HL-60 (cell line): ENCODE measurements around the gene PRDM1.

Experiments used
- DNase-seq, 2 experiments: peaks; one replicate each; pipeline ENCODE4 v3.0.0-alpha.2; 2010 to 2020; ENCODE audit warnings: low read depth in 1 of 2, low spot score in 1 of 2
- H3K27ac ChIP-seq: fragments of 250-450 bp; sonication (Bioruptor Pico); replicated peaks from 2 replicates; pipeline ENCODE4 v1.5.1; 2020; ENCODE audit warnings: mild to moderate bottlenecking, moderate library complexity
- H3K27me3 ChIP-seq: fragments of 250-450 bp; sonication (Bioruptor Pico); 2 replicates; pipeline ENCODE4 v1.5.1; 2021; ENCODE audit warnings: mild to moderate bottlenecking, moderate library complexity; ENCODE audit not compliant: insufficient read depth, poor library complexity, severe bottlenecking
- H3K4me3 ChIP-seq: replicated peaks from 2 replicates; pipeline ENCODE4 v1.5.1; 2011; ENCODE audit warnings: mild to moderate bottlenecking, control low read depth, low read length; ENCODE audit not compliant: insufficient read depth
- CTCF ChIP-seq: IDR thresholded peaks from one replicate; pipeline ENCODE4 v1.5.1; 2011; ENCODE audit warnings: low read length, control low read depth, inconsistent platforms; ENCODE audit not compliant: insufficient read depth
- GABPA ChIP-seq: IDR thresholded peaks from 2 replicates; pipeline ENCODE4 v1.6.1; 2012; ENCODE audit warnings: low read depth
- POLR2AphosphoS5 ChIP-seq: IDR thresholded peaks from 2 replicates; pipeline ENCODE4 v1.6.1; 2012; ENCODE audit warnings: low read depth
- SPI1 ChIP-seq: IDR thresholded peaks from 2 replicates; pipeline ENCODE4 v1.6.1; 2012; ENCODE audit warnings: low read depth, mild to moderate bottlenecking, borderline replicate concordance
- TF ChIP-seq, protein P1 (sequence below): IDR thresholded peaks from 2 replicates; pipeline ENCODE4 v1.6.1; 2012; ENCODE audit warnings: low read depth; ENCODE audit not compliant: insufficient replicate concordance

Gene PRDM1

DNA sequence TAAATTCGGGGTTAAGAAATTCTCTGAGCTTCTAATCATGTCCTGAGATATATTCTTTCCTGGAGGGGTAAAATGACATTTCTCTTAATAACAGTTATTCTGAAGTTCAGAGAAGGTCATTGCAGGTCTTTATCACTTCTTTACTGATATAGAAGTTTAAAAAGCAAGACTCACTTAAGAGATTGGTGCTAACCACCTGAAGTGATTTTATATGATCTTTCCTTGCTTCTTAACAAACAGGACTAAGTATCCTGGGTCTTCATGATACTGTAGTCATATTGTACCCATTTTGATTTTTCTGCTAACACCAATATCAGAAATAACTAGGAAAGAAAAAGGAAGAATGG is 39.3 kb upstream of the PRDM1 start:
- Histone ChIP-seq H3K27ac (no peak overlapping the region), H3K27me3 (no peaks in the 10 kb centered on the region), H3K4me3 (no peak overlapping the region)
- TF ChIP-seq POLR2AphosphoS5 (no peak), CTCF (no peak), GABPA (no peak), SPI1 (no peak)
- TF ChIP-seq, protein P1, sequence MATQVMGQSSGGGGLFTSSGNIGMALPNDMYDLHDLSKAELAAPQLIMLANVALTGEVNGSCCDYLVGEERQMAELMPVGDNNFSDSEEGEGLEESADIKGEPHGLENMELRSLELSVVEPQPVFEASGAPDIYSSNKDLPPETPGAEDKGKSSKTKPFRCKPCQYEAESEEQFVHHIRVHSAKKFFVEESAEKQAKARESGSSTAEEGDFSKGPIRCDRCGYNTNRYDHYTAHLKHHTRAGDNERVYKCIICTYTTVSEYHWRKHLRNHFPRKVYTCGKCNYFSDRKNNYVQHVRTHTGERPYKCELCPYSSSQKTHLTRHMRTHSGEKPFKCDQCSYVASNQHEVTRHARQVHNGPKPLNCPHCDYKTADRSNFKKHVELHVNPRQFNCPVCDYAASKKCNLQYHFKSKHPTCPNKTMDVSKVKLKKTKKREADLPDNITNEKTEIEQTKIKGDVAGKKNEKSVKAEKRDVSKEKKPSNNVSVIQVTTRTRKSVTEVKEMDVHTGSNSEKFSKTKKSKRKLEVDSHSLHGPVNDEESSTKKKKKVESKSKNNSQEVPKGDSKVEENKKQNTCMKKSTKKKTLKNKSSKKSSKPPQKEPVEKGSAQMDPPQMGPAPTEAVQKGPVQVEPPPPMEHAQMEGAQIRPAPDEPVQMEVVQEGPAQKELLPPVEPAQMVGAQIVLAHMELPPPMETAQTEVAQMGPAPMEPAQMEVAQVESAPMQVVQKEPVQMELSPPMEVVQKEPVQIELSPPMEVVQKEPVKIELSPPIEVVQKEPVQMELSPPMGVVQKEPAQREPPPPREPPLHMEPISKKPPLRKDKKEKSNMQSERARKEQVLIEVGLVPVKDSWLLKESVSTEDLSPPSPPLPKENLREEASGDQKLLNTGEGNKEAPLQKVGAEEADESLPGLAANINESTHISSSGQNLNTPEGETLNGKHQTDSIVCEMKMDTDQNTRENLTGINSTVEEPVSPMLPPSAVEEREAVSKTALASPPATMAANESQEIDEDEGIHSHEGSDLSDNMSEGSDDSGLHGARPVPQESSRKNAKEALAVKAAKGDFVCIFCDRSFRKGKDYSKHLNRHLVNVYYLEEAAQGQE = no peak
- DNase-seq = no peak

GRCh38 chr6:106048336-106048735 is 37.8 kb upstream of the PRDM1 start:
- TF ChIP-seq SPI1 (no peak), POLR2AphosphoS5 (no peak), CTCF (no peak), GABPA (no peak)
- TF ChIP-seq, protein P1 = no peak
- no peak overlapping the region for H3K27ac ChIP-seq

DNA sequence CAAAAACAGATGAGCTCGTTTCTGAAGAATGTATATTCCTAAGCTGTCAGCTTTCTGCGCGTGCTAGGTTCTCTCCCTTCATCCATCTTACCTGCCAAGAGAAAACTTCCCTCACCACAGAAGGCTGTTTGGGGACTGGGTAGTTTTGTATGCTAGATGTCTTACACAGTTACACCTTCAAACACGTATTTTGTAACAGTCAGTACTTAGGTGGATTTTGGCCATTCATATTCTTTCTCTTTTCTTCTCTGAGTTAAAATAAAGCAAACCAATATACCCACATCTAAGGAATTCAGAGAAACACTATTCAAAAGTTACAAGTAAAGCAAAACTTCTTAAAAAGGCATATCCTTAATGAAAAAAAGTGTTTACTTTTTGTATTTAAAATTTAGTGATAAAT is 35.6 kb upstream of the PRDM1 start:
- TF ChIP-seq GABPA = no peak
- TF ChIP-seq CTCF = no peak
- TF ChIP-seq SPI1 = no peak
- TF ChIP-seq POLR2AphosphoS5 = no peak
- TF ChIP-seq, protein P1 = no peak
- H3K27ac ChIP-seq = no peak overlapping the region
- no peak overlapping the region for H3K4me3 ChIP-seq
- no peaks in the 10 kb centered on the region for H3K27me3 ChIP-seq
- DNase-seq = no peak

More at GRCh38 chr6:106048336-106048735, 37.8 kb upstream of the PRDM1 start:
- no peaks in the 10 kb centered on the region for H3K27me3 ChIP-seq
- no peak overlapping the region for H3K4me3 ChIP-seq
- no peak for DNase-seq
